ENCODE measurements around the gene PITPNM3. TPM values are rescaled to one million over a fixed set of nuclear protein-coding genes. Genes with fewer than 3 reads are reported as not detected.

PITPNM3 gene
- total RNA-seq, 1 experiment from 2014 or later: 0.44 TPM

- Histone ChIP-seq H3K4me1 (ENCODE audit: control insufficient read depth, insufficient read depth, low read length) (no peaks in the 10 kb centered on the region), H3K36me3 (ENCODE audit: control insufficient read depth, insufficient read depth, low read length) (no peaks in the 10 kb centered on the region), H3K4me3 (ENCODE audit: low read depth in 2 of 2, low read length in 2 of 2) (no peak overlapping the region), H3K9me3 (ENCODE audit: control insufficient read depth, insufficient read depth, low read depth, low read length) (no peaks in the 10 kb centered on the region), H3K27ac (ENCODE audit: low read length) (no peak overlapping the region), H3K27me3 (ENCODE audit: control insufficient read depth, insufficient read depth, low read length) (no peaks in the 10 kb centered on the region)
- CTCF ChIA-PET: no interaction called here
- no peak for TF ChIP-seq REST (IDR thresholded peaks at IDR 0.05; ENCODE audit: insufficient read depth in 1 of 2, low read depth in 2 of 2, low read length in 1 of 2)
- TF ChIP-seq TCF7L2 (IDR thresholded peaks at IDR 0.05; ENCODE audit: low read depth, low read length): no peak
- no peak for TF ChIP-seq POLR2AphosphoS5 (IDR thresholded peaks at IDR 0.05; ENCODE audit: low read depth, low read length)
- no peak for TF ChIP-seq CTCF (IDR thresholded peaks at IDR 0.05)
- TF ChIP-seq SIN3A (IDR thresholded peaks at IDR 0.05; ENCODE audit: borderline replicate concordance, insufficient read depth, low read depth, low read length): no peak
- in situ Hi-C loops (cut with HindIII; ENCODE audit: low pct_unique_long_range_greater_than_20kb, low sequenced_read_pairs) (no loop called here), intact Hi-C loops (cut with micrococcal nuclease; ENCODE audit: unreplicated experiment) (no loop called here)
- BruUV-seq (replicated peaks): no TSS peak
- ATAC-seq (no peak), DNase-seq (ENCODE audit: low read depth, low spot score) (no peak)
- POLR2A ChIA-PET: no interaction called here
Observed at GRCh38 chr17:6495450-6496115, 60.8 kb downstream of the PITPNM3 start.

GRCh38 chr17:6494239-6494941, 62.0 kb downstream of the PITPNM3 start:
- no peak for DNase-seq (ENCODE audit: low read depth, low spot score)
- H3K27ac ChIP-seq (ENCODE audit: low read length): no peak overlapping the region
- no peak for ATAC-seq
- in situ Hi-C loops (cut with HindIII; ENCODE audit: low pct_unique_long_range_greater_than_20kb, low sequenced_read_pairs) (no loop called here), intact Hi-C loops (cut with micrococcal nuclease; ENCODE audit: unreplicated experiment) (no loop called here)
- no peaks in the 10 kb centered on the region for H3K36me3 ChIP-seq (ENCODE audit: control insufficient read depth, insufficient read depth, low read length)
- H3K4me3 ChIP-seq (ENCODE audit: low read depth in 2 of 2, low read length in 2 of 2): no peak overlapping the region
- no peaks in the 10 kb centered on the region for H3K4me1 ChIP-seq (ENCODE audit: control insufficient read depth, insufficient read depth, low read length)
- no peak for TF ChIP-seq TCF7L2 (IDR thresholded peaks at IDR 0.05; ENCODE audit: low read depth, low read length)
- TF ChIP-seq CTCF (IDR thresholded peaks at IDR 0.05): no peak
- no peak for TF ChIP-seq POLR2AphosphoS5 (IDR thresholded peaks at IDR 0.05; ENCODE audit: low read depth, low read length)
- no peak for TF ChIP-seq REST (IDR thresholded peaks at IDR 0.05; ENCODE audit: insufficient read depth in 1 of 2, low read depth in 2 of 2, low read length in 1 of 2)
- TF ChIP-seq SIN3A (IDR thresholded peaks at IDR 0.05; ENCODE audit: borderline replicate concordance, insufficient read depth, low read depth, low read length): no peak
- H3K9me3 ChIP-seq (ENCODE audit: control insufficient read depth, insufficient read depth, low read depth, low read length): no peaks in the 10 kb centered on the region
- no peaks in the 10 kb centered on the region; the same call in 1 of the 2 replicates for H3K27me3 ChIP-seq (ENCODE audit: control insufficient read depth, insufficient read depth, low read length)
- ChIA-PET POLR2A (no interaction called here), CTCF (no interaction called here)
- no TSS peak for BruUV-seq (replicated peaks)
